ENCODE data around the gene RNF19B. TPM values are rescaled to one million over a fixed set of nuclear protein-coding genes. Genes with fewer than 3 reads are reported as not detected.

RNF19B gene
- total and polyA plus RNA-seq, 2 donors from 2014 or later: 17.3 to 30.8 TPM

DNA sequence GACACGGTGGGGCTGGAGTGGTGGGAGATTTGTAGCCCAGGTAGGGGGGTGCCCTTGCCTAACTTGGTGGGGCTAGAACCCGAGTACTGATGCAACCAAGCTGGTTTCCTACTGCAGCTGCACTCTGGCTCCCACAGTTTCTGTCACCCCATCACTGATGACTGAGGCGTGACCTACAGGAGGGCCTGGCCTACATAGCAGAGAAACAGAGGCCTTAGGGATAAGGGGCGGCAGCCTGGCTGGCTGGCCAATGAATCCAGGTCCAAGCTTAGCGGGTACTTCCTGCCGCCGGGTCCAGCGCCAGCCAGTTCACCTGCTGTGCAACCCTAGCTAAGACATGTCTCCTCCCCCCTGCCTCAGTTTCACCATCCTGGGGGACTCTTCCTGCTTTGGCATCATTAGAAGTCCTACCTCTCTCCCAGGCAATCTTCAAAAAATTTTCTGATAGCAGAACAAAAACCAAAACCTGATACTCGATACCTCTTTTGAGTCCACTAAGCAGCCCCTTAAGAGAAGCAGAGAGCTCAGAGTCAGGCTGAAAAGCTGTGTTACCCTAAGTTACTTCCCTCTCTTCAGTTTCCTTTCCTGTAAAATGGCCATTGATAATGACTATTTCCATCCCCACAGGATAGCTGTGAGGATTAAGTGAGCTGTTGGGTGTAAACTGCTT is 27.3 kb upstream of the RNF19B start:
- Histone ChIP-seq H3K4me3 (ENCODE audit: low read length in 3 of 3) (no peak overlapping the region), H3K4me1 (ENCODE audit: control insufficient read depth in 2 of 3, insufficient read depth in 2 of 3, low read depth in 1 of 3, low read length in 3 of 3) (peaks cover 0 to 26% (median 26%) of the 10 kb centered on the region in 3 donors), H3K27ac (ENCODE audit: low read depth in 2 of 2, low read length in 2 of 2) (peak overlapping the region in 1 of 2 donors; percentile 10), H3K36me3 (ENCODE audit: control insufficient read depth in 2 of 3, insufficient read depth in 3 of 3, low read length in 3 of 3) (no peaks in the 10 kb centered on the region), H3K27me3 (ENCODE audit: control insufficient read depth, insufficient read depth, low read length) (no peaks in the 10 kb centered on the region), H3K9ac (ENCODE audit: low read length in 3 of 3) (peak overlapping the region in 1 of 3 donors; percentile 29), H3K9me3 (ENCODE audit: control insufficient read depth in 2 of 3, insufficient read depth in 1 of 3, low read length in 3 of 3) (no peaks in the 10 kb centered on the region)
- no peak for FAIRE-seq
- peak in 1 of 5 donors; percentile 34 for DNase-seq
- TF ChIP-seq, protein P1, sequence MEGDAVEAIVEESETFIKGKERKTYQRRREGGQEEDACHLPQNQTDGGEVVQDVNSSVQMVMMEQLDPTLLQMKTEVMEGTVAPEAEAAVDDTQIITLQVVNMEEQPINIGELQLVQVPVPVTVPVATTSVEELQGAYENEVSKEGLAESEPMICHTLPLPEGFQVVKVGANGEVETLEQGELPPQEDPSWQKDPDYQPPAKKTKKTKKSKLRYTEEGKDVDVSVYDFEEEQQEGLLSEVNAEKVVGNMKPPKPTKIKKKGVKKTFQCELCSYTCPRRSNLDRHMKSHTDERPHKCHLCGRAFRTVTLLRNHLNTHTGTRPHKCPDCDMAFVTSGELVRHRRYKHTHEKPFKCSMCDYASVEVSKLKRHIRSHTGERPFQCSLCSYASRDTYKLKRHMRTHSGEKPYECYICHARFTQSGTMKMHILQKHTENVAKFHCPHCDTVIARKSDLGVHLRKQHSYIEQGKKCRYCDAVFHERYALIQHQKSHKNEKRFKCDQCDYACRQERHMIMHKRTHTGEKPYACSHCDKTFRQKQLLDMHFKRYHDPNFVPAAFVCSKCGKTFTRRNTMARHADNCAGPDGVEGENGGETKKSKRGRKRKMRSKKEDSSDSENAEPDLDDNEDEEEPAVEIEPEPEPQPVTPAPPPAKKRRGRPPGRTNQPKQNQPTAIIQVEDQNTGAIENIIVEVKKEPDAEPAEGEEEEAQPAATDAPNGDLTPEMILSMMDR (IDR thresholded peaks at IDR 0.05; ENCODE audit: borderline replicate concordance, extremely low read depth, insufficient read depth): no peak
- intact Hi-C loops (cut with DNase I): no loop called here

GRCh38 chr1:32991386-32991785 is 26.8 kb upstream of the RNF19B start:
- Histone ChIP-seq H3K4me1 (ENCODE audit: control insufficient read depth in 2 of 3, insufficient read depth in 2 of 3, low read depth in 1 of 3, low read length in 3 of 3) (peaks cover 0 to 27% (median 26%) of the 10 kb centered on the region in 3 donors), H3K27me3 (ENCODE audit: control insufficient read depth, insufficient read depth, low read length) (no peaks in the 10 kb centered on the region), H3K27ac (ENCODE audit: low read depth in 2 of 2, low read length in 2 of 2) (no peak overlapping the region), H3K4me3 (ENCODE audit: low read length in 3 of 3) (no peak overlapping the region), H3K36me3 (ENCODE audit: control insufficient read depth in 2 of 3, insufficient read depth in 3 of 3, low read length in 3 of 3) (no peaks in the 10 kb centered on the region), H3K9me3 (ENCODE audit: control insufficient read depth in 2 of 3, insufficient read depth in 1 of 3, low read length in 3 of 3) (no peaks in the 10 kb centered on the region), H3K9ac (ENCODE audit: low read length in 3 of 3) (peak overlapping the region in 1 of 3 donors; percentile 29)
- TF ChIP-seq, protein P1 (IDR thresholded peaks at IDR 0.05; ENCODE audit: borderline replicate concordance, extremely low read depth, insufficient read depth): no peak
- FAIRE-seq: no peak
- intact Hi-C loops (cut with DNase I): no loop called here
- no peak for DNase-seq

- H3K36me3 ChIP-seq (ENCODE audit: control insufficient read depth in 2 of 3, insufficient read depth in 3 of 3, low read length in 3 of 3): no peaks in the 10 kb centered on the region
- no peak overlapping the region for H3K27ac ChIP-seq (ENCODE audit: low read depth in 2 of 2, low read length in 2 of 2)
- H3K9me3 ChIP-seq (ENCODE audit: control insufficient read depth in 2 of 3, insufficient read depth in 1 of 3, low read length in 3 of 3): no peaks in the 10 kb centered on the region
- FAIRE-seq (no peak), DNase-seq (no peak)
- intact Hi-C loops (cut with DNase I): no loop called here
- no peaks in the 10 kb centered on the region for H3K27me3 ChIP-seq (ENCODE audit: control insufficient read depth, insufficient read depth, low read length)
- TF ChIP-seq, protein P1 (IDR thresholded peaks at IDR 0.05; ENCODE audit: borderline replicate concordance, extremely low read depth, insufficient read depth): no peak
- no peak overlapping the region for H3K9ac ChIP-seq (ENCODE audit: low read length in 3 of 3)
- peaks cover 0 to 27% (median 26%) of the 10 kb centered on the region in 3 donors for H3K4me1 ChIP-seq (ENCODE audit: control insufficient read depth in 2 of 3, insufficient read depth in 2 of 3, low read depth in 1 of 3, low read length in 3 of 3)
- no peak overlapping the region for H3K4me3 ChIP-seq (ENCODE audit: low read length in 3 of 3)
These were observed 26.3 kb upstream of the RNF19B start for GRCh38 chr1:32990887-32991286.
